Fibroblast of gingiva (primary cell): ENCODE measurements around the gene MLN.
"Not testable (repeated sequence)": the region's sequence is repeated elsewhere in the genome, so short reads cannot be mapped to it uniquely, and the experiment has no call there.

Experiments used
- DNase-seq: peaks from one replicate; pipeline ENCODE4 v3.0.0-alpha.2; 2011; ENCODE audit warnings: low read depth

Gene MLN

DNA sequence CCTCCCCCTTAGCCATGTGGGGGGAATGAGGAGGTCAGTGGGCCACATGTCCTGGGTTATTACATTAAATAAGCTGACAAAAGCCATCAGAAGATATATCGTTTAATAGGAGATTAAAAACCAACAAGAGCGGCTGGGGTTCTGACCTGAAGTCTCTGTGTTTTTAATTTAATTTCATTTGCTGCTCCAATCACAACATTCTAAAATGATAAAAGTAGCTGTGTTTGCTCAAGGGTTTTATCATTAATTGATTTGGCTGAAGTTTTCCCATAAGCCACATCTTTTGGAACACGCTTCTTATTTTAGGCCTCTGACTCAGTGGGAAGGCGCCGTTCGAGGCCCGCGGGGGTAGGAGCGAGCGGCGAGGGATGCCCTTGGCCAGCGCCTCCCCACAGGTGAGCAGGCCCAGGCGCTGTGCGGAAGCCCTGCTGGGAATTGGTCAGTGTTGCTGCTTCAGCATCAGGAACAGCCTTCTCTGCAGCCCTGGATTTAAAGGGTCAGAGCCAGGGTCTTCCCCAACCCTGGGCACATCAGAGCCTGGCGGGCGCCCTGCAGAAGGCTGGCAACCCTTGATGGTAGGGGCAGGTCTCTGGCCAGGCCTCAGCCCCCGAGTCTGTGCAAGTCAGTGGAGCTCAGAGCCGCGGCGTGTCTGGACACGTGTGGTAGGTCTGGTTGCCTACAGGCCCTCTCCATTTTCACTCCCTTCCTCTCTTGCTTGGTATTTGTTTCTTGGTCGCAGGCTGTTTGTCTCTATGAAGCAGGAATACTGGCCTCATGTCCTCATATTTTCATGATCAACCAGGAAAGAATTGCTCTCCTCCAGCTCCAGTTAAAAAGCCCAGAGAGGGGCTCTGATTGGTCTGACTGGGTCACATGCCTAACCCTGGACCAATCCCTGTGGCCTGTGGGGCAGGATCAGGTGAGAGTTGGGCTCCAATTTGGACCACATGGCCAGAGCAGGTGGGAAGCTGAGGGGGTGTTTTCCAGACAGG is 30.9 kb upstream of the MLN start:
- no peak for DNase-seq

DNA sequence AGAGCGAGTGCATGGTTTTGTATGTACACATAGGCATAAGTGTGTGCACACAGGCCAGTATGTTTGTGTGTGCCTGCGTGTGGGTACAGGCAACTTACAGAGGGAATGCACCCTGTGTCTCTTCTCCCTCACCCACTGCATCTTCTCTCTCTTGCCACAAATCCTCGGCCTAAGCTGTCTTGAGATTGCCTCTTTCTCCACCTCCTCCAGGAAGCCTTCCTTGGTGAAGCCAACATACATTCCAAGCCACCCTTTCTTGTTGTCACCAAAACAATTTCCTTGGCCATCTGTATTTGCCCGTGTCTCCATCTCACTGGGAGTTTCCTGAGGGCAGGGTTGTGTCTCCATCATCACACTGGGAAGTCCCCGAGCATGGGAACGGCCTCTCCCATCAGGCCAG is 29.8 kb upstream of the MLN start:
- DNase-seq, result no peak

DNA sequence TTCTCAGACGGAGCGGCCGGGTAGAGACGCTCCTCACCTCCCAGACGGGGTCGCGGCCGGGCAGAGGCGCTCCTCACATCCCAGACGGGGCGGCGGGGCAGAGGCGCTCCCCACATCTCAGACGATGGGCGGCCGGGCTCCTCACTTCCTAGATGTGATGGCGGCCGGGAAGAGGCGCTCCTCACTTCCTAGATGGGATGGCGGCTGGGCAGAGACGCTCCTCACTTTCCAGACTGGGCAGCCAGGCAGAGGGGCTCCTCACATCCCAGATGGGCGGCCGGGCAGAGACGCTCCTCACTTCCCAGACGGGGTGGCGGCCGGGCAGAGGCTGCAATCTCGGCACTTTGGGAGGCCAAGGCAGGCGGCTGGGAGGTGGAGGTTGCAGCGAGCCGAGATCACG is 29.0 kb upstream of the MLN start:
- DNase-seq, result not testable (repeated sequence)

DNA sequence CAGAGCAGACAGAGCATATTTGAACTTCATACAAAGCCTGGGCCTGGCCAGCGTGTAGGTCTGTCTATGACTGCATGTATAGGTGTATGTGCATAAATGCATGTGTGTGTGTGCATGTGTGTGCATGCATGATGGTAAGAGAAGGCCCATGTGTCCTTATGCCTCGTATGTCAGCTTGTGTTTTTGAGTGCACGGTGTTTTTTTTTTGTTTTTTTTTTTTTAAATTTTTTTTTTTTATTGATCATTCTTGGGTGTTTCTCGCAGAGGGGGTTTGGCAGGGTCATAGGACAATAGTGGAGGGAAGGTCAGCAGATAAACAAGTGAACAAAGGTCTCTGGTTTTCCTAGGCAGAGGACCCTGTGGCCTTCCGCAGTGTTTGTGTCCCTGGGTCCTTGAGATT is 27.9 kb upstream of the MLN start:
- DNase-seq, result not testable (repeated sequence)

DNA sequence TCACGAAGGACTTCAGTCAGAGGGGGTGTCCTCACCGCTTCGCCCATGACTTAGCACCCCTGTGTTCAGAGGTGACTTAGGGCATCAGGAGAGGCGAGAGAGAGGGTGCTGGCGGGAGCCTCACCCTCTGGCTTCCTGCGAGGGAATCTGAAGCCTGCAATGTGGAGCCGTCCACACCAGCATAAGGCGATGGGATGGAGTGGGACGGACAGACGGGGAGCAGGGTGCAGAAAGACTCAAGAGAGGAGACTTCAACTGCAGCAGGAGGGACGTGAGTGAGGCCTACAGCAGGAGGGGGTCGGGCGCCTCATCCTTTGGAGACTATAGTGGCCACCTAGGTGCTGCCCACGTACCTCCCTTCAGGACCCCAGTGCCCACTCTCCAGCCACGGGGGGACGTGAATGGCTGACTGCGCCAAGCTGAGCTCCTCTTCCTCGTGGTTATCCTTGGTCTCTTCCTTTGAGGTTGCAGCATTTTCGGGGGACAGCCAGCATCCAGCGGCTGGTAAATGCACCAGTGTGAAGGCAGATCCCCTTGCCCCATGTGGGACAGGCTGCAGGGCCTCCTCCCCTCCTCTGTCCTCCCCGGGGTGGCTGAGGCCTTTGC is 26.9 kb upstream of the MLN start:
- DNase-seq, result no peak

DNA sequence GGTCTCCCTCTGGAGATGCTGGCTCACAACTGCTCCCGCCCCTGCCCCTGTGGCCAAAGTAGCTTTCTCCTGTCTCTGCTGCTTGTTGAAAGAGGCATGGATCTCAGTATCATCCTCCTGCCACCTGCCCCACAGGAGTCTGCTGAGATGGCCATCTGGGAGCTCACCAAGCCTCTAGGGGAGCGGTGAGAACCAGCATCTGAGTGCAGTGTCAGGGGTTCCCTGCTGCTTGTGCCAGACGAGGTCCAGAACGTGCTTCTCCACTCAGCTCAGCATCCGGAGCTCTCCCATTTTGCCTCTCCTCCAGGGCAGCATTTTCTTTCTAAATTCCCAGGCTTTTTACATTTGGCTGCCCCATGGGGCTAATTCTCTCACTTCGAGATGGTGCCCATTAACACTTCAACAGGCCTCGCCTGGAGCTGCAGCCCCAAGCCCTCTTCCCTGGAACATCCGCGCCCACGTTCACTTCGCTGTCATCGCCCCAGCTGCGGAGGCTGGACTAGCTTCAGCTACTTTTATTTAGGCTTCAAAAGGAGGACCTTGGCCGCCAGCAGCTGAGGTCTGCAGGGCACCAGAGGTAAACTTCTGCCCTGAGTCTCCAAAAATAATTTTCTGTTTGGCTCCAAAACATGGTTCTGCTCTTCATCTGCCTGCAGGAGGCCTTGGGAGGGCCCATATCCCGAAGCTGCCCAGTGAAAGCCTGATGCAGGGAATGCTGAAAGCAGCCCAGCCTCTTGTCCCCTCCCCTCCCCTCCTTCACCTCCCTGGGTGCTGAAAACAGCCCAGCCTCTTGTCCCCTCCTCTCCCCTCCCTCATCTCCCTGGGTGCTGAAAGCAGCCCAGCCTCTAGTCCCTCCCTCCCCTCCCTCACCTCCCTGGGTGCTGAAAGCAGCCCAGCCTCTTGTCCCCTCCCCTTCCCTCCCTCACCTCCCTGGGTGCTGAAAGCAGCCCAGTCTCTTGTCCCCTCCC is 25.2 kb upstream of the MLN start:
- DNase-seq, result no peak

DNA sequence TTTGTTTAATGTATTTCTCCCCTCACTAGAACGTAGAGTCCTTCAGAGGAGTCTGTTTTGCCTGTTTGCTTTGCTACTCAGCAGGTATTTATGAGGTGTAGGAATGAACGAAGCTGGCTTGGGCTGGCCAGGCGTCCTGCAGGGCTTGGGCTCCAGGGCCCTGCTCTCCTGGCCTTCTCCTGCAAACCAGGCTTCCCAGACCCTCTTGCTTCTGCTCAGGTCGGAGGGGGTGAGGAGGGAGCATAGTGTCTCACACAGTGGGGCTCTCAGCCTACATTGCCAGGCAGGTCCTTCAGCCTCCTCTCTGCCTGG is 24.6 kb upstream of the MLN start:
- DNase-seq, result no peak

DNA sequence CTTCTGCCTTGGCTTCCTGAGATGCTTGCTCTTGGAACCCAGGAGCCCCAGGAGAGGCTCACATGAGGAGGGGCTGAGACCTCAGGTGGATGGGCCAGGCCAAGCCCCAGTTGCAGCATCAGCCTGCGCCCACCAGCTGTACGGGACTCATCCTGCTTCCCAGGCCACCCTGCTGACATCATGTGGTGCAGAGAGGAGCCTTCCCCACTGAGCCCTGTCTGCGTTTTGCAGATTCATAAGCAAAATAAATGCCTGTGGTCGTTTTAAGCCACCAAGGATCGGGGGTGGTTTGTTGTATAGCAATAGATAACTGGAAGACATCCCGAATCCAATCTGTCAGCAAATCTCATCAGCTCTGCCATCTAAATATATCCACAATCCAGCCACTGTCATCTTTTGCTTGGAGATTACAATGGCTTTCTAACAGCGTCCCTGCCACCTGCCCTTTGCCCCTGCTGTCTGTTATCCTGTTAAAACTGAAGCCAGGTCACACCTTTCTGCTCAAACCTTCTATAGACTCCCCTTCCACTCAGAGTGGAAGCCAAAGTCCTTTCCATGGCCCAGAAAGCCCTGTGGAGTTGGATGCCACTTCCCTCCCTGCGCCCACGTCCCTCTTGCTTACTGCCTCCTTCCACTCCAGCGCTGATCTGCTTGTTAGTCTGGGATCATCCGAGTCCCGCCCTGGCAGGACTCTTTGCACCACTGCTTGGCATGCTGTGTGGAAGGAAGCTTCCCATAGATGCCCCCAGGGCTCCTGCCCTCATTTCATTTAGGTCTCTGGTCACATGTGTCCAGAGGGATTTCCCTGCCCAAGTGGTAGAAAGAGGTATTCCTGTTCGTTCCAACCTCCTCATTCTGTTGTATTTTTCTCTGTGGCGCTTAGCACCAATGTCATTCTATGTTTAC is 24.0 kb upstream of the MLN start:
- DNase-seq, result no peak

DNA sequence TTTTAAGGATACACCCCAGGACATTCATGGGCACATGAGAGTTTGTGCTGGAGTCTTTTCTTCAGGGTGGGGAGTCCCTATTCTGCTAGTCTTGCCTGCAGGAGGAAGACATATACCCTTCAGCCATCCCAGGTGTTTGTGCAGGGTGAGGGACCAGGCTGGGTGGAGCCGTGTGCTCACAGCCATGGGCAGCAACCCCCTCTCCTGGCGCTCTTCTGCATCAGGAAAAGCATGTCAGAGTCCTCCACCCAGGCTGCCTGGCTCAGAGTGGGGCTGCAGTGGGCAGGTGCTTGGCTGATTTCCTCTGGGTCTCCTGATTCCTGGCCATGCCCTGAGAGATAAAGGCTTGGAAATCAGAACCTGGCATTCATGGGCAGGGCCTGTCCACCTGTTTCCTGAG is 22.7 kb upstream of the MLN start:
- no peak for DNase-seq

DNA sequence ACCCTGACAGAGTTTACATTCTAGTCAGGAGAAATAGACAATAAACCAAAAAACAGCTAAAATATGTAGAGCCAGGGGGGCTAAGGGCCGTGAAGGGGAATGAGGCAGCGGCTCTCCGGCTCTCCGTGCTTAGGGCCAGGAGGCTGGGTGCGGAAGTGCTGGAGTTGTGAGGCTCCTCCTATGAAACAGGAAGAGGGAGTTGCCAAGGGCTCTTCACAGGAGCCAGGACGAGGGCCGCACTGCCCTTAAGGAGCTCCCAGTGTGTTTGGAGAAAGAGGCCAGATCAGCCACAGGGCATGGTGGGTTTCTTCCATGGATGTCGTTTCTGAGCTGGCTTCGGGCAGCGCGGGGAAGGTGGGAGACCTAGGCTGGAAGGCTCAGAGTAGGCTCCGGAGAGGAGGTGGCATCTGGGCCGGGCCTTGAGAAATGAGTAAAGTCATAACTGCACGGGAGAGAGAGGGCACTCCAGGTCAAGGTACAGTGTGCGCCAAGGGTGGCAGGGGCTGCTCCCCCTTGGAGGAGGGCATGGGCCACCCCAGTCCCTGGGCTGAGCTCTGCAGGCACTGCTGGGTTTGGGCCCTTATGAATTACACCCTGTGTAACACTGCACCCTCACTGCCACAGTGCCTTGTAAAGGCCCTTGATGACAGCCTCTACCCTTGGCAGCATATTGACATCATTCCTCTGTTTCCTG is 20.8 kb upstream of the MLN start:
- peak; percentile 37 for DNase-seq

DNA sequence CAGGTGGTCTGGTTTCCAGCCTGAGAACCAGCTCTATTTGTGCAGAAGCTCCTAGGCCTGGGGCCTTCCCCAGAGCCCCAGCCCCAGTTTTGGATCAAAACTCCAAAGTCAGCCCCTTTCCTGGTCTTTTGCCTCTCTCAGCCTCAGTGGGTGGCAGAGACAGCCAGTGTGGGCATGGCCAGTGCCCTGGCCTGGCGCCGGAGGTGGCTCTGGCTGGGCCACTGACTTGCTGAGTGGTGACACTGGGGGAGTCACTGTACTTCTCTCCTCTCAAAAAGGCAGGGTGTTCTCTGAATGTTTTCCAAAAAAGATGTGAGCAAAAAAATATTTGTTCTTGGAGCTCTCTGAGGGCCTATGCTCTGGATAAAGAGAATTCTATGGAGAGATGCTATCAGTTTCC is 20.0 kb upstream of the MLN start:
- no peak for DNase-seq

DNA sequence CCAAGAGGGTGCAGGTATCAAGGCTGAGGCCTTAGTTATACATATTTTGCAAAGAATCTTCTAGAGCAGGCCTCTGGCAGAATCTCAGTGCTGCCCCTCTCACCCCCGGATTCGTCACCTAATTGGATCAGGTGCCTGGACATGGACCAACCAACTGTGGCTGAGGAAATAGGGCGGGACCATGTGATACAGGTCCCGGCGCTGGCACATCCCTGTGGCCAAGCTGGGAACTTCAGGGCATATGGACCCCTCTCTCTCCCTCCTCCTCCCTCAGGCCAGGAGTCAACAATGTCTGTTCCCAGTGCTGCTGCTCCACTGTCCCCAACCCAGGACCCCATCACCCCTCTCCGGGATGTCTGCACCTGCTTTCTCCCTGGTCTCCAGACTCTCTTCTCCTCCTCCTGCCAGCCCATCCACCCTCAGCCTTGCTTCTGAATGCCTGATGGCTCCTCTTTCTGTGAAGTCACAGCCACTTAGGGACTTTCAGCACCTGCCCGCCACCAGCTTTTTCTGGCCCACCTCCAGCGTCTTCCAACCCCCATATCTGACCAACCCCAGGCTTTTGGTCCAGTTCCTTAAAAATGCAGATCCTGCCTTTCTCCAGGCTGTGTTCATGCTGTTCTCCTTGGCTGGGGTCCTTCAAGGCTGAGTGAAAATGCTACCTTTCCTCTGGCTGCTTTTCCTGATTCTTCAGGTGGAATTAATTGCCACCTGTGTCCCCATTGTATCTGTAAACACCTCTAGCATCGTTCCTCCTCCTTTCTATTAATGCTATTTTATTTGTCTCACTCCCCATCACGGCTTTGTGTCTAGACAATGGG is 19.0 kb upstream of the MLN start:
- DNase-seq, result no peak

DNA sequence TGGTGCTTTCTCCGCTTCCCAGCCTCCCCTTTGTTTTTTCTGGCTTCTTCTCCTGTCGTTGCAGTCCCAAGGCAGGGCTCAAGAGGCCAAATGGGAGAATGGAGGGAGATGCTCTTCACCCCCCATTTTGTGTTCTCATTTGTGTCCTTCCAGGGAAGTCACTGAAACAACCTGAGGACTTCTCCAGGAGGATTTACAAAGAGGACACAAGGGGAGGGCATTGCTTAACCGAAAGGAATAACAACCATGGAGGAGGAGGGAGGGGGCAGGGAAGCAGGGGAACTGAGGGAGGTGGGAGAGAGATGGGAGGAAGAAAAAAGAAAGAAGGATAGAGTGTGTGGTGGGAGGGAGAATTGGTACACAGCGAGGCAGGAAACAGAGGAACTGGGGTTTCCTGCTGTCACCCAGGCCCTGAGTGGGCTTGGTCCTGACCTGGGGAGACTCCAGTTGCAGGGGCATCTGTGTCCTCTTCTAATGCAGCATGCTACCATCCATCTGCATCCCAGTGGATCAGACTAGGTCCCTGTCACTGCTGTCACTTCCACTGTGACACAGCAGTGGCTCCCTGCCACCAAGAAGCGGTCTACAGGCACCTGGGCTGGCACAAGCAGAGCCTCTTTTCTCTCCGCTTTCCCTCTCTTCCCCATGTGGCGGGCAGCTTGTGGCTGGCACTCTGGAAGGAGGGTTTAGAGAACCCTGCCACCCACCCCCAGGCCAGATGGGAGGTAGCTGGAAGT is 17.1 kb upstream of the MLN start:
- no peak for DNase-seq

DNA sequence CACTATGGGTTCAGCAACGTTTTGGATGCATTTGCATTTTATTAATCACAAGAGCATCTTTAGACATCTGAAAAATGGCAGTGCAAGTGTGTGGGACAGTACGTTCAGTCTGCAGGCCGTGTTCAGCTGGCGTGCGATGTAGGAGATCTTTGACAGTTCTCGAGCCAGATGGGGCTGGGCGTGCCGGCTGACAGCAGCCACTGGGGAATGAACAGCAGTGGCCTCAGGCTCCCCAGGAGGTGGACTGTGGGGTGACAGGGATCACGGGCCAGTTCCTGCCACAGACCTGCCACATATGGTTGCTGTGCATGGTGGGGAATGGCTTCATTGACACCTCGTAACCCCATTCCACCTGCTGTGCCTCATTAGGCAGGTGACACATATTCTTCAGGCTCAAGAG is 16.4 kb upstream of the MLN start:
- no peak for DNase-seq

DNA sequence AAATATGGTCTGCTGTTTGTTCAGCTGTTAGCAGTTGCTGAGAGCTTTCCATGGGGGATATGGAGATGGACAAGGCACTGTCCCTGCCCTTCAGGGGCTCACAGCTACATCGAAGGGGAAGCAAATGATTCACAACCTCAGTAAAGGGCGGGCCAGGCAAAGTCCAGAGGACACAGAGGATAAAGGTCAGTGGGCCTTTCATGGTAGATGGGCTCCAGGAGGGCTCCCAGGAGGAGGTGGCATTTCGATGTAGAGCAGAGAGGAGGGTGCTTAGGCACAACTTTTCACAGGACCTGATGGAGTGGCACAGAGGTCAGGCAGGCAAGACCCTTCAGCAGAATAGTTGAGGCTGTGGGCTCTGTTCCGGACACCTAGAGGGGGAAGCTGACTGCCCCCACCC is 15.2 kb upstream of the MLN start:
- no peak for DNase-seq

DNA sequence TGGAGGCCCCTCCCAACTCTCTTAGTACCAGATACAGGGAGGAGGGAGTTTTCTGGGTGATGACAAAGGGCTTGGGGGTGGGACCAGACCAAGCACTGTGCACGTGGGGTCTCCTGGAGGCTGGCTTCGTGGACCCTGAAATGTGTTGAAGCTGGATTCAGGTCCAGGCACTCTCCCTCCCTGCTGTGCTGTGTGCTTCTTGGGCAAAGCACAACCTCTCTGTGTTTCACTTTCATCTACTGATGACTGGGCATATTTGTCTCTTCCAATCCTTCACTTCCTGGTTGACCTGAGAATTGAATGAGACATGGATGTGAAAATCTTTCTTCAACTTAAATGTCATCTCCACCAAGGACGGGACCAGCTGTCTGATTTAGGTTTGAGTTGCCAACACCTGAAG is 14.5 kb upstream of the MLN start:
- no peak for DNase-seq

DNA sequence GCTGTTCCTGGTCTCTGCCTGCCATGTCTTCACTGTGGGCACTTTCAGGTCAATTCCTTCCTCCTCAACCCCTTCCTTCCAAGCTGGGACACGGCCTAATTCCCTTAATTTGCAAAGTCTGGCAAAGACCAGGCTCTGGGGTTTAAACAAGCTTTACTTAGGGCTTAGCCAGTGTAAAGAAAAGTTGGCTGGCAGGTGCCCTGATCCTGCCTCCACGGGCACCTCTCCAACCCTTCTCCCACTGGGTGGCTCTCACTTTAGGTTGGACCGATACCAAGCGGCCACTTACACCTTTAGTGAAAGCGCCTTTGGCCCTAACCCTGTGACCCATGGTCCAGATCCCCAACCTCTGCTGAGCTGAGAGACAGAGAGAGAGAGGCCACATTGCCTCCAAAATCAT is 13.7 kb upstream of the MLN start:
- DNase-seq, result no peak

DNA sequence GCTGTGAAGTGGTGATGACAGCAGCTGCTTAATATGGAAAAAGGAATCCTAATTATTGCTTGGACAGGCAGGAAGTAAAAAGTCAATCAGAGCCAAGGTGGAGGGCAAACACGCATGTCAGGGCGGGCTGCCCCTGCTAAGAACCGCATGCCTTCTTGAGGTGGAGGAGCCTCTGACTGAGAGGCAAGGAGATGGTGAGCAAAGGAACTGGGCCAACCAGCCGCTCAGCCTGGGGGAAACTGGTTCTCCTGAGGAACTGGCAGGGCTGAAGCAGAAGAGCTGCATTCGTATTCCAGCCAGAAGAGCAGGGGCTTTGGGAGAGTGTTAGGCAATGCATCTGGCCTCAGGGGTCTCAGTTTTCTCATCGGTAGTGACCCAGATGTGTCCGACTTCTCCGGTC is 13.1 kb upstream of the MLN start:
- no peak for DNase-seq

DNA sequence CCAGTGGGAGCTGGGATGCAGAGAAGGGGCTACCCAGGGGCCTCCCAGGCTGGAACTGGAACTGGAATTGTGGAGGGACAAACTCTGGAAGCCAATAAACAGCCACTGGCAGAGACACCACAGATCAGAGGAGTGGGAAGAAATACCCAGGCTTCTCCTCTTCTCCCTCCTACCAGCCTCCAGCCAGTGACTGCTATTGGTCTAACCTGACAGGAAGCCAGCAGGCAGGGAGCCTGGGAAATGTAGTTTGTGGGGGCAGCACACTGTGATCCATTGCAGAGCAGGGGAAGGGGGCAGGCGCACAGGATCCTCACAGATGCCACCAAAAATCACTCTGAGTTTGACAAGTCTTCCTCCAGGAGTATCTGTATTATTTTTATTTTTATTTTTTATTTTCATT is 12.1 kb upstream of the MLN start:
- DNase-seq, result no peak
